WERI-Rb-1 (cell line): Measurements from ENCODE around the gene LMF2.

ENCODE experiments used
- DNase-seq: peaks from one replicate; pipeline ENCODE4 v3.0.0-alpha.2; 2020
- H3K27ac ChIP-seq: fragments of 250-450 bp; sonication (Bioruptor Pico); 2 replicates; pipeline ENCODE4 v1.5.1; 2020; ENCODE audit warnings: mild to moderate bottlenecking, moderate library complexity
- H3K27me3 ChIP-seq: fragments of 250-450 bp; sonication (Bioruptor Pico); 2 replicates; pipeline ENCODE4 v1.5.1; 2021; ENCODE audit warnings: mild to moderate bottlenecking, low read depth, moderate library complexity; ENCODE audit not compliant: insufficient read depth, severe bottlenecking
- H3K36me3 ChIP-seq: fragments of 250-450 bp; sonication (Bioruptor Pico); 2 replicates; pipeline ENCODE4 v1.5.1; 2020; ENCODE audit warnings: mild to moderate bottlenecking, moderate library complexity
- H3K4me3 ChIP-seq: 2 replicates; pipeline ENCODE4 v1.5.1; 2011; ENCODE audit warnings: low read depth, mild to moderate bottlenecking, control low read depth, low read length
- H3K9me3 ChIP-seq: fragments of 250-450 bp; sonication (Bioruptor Pico); 2 replicates; pipeline ENCODE4 v1.5.1; 2021; ENCODE audit warnings: mild to moderate bottlenecking, moderate library complexity; ENCODE audit not compliant: severe bottlenecking
- CTCF ChIP-seq: IDR thresholded peaks from 2 replicates; pipeline ENCODE4 v1.5.1; 2011; ENCODE audit warnings: low read depth, mild to moderate bottlenecking, control low read depth, inconsistent platforms, low read length

The LMF2 gene

GRCh38 chr22:50474710-50475651 is 32.5 kb downstream of the LMF2 start, which contains the start of gene SBF1:
Gene SBF1 (minus strand): TSS chr22:50475035. CDS start chr22:50474840, 195 bp downstream.
- Histone ChIP-seq H3K27me3 (no peaks in the 10 kb centered on the region), H3K9me3 (no peaks in the 10 kb centered on the region), H3K4me3 (peak within 1 kb of the TSS; percentile 53), H3K27ac (peak within 1 kb of the TSS; percentile 81), H3K36me3 (peaks cover 3% of the 10 kb centered on the region; the same call in 1 of the 2 replicates)
- DNase-seq: peak; percentile 92
- TF ChIP-seq CTCF: no peak

- H3K27ac ChIP-seq: peak overlapping the region; percentile 49
- DNase-seq: no peak
- H3K27me3 ChIP-seq: no peaks in the 10 kb centered on the region
Measured at GRCh38 chr22:50473855-50474671, 33.4 kb downstream of the LMF2 start.

GRCh38 chr22:50473088-50473487 is 34.4 kb downstream of the LMF2 start:
- Histone ChIP-seq H3K27ac (no peak overlapping the region), H3K36me3 (peaks cover 4% of the 10 kb centered on the region), H3K9me3 (no peaks in the 10 kb centered on the region), H3K4me3 (no peak overlapping the region), H3K27me3 (no peaks in the 10 kb centered on the region)
- peak; percentile 57 for TF ChIP-seq CTCF
- peak; percentile 47 for DNase-seq

More at GRCh38 chr22:50473855-50474671, 33.4 kb downstream of the LMF2 start:
- H3K4me3 ChIP-seq: peak overlapping the region; percentile 52
- peaks cover 3% of the 10 kb centered on the region; the same call in 1 of the 2 replicates for H3K36me3 ChIP-seq
- H3K9me3 ChIP-seq: no peaks in the 10 kb centered on the region
- no peak for TF ChIP-seq CTCF

GRCh38 chr22:50471962-50472361 is 35.5 kb downstream of the LMF2 start:
- H3K27ac ChIP-seq: no peak overlapping the region
- no peaks in the 10 kb centered on the region for H3K9me3 ChIP-seq
- no peak overlapping the region for H3K4me3 ChIP-seq
- H3K36me3 ChIP-seq: peaks cover 12% of the 10 kb centered on the region
- no peak for DNase-seq
- TF ChIP-seq CTCF: no peak
- H3K27me3 ChIP-seq: no peaks in the 10 kb centered on the region

- TF ChIP-seq CTCF: no peak
- DNase-seq: no peak
- Histone ChIP-seq H3K27me3 (no peaks in the 10 kb centered on the region), H3K9me3 (no peaks in the 10 kb centered on the region), H3K27ac (no peak overlapping the region), H3K36me3 (peaks cover 18% of the 10 kb centered on the region), H3K4me3 (no peak overlapping the region)
Measured at GRCh38 chr22:50471197-50471847, 36.2 kb downstream of the LMF2 start.
